Activated T-cell treated with anti-CD3 and anti-CD28 coated beads, Interleukin-2, amount 50 U/mL, for 24 hours (primary cell): ENCODE measurements around the gene PRKAG2.
A peak's percentile ranks its signal among the peaks of the same experiment; 100 is the strongest.

Experiments used
- DNase-seq: peaks from one replicate; pipeline ENCODE4 v3.0.0-alpha.2; 2020
- H3K27ac Mint-ChIP-seq: 2 replicates; pipeline ENCODE4 v1.8.0; 2020; ENCODE audit warnings: mild to moderate bottlenecking, mixed read lengths
- H3K27me3 Mint-ChIP-seq: 2 replicates; pipeline ENCODE4 v1.8.0; 2020; ENCODE audit warnings: mixed read lengths
- H3K36me3 Mint-ChIP-seq: 2 replicates; pipeline ENCODE4 v1.8.0; 2020; ENCODE audit warnings: low read depth, mixed read lengths
- H3K4me1 Mint-ChIP-seq: 2 replicates; pipeline ENCODE4 v1.8.0; 2020; ENCODE audit warnings: low read depth, mixed read lengths
- H3K4me3 Mint-ChIP-seq: 2 replicates; pipeline ENCODE4 v1.8.0; 2020; ENCODE audit warnings: mild to moderate bottlenecking, moderate library complexity, mixed read lengths
- H3K9me3 Mint-ChIP-seq: 2 replicates; pipeline ENCODE4 v1.8.0; 2020; ENCODE audit warnings: mixed read lengths

Gene PRKAG2

DNA sequence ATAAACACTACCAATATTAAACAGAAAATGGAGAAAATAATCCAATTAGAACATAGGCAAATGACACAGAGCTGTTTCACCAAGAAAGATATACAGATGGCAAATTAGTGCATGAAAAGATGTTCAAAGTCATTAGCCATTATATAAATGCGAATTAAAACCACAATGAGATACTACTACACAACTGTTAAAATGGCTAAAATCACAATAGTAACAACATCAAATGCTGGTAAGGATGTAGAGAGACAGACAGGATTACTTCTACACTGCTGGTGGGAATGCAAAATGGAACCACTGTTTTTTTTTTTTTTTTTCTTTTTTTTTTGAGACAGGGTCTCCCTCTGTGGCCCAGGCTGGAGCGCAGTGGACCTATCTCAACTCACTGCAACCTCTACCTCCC is 242.3 kb downstream of the PRKAG2 start:
- H3K27me3 Mint-ChIP-seq, result no peaks in the 10 kb centered on the region
- H3K4me3 Mint-ChIP-seq, result no peak overlapping the region
- peaks cover 30% of the 10 kb centered on the region for H3K4me1 Mint-ChIP-seq
- no peaks in the 10 kb centered on the region for H3K9me3 Mint-ChIP-seq
- H3K27ac Mint-ChIP-seq, result no peak overlapping the region
- DNase-seq, result no peak
- H3K36me3 Mint-ChIP-seq, result peaks cover 7% of the 10 kb centered on the region

DNA sequence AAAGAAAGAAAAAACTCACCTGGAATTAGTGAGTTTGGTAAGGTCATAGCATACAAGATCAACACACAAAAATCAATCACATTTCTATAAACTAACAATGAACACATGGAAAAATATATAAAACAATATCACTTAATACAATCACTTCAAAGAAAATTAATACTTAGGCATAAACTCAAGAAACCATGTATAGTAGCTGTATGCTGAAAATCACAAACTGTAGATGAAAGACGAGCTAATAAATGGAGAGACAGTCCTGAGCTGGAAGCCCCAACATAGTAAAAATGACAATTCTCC is 243.5 kb downstream of the PRKAG2 start:
- Mint-ChIP-seq H3K36me3 (peaks cover 7% of the 10 kb centered on the region), H3K4me3 (peak overlapping the region; percentile 92), H3K4me1 (peaks cover 34% of the 10 kb centered on the region), H3K9me3 (no peaks in the 10 kb centered on the region), H3K27ac (peak overlapping the region; percentile 98), H3K27me3 (no peaks in the 10 kb centered on the region)
- no peak for DNase-seq

DNA sequence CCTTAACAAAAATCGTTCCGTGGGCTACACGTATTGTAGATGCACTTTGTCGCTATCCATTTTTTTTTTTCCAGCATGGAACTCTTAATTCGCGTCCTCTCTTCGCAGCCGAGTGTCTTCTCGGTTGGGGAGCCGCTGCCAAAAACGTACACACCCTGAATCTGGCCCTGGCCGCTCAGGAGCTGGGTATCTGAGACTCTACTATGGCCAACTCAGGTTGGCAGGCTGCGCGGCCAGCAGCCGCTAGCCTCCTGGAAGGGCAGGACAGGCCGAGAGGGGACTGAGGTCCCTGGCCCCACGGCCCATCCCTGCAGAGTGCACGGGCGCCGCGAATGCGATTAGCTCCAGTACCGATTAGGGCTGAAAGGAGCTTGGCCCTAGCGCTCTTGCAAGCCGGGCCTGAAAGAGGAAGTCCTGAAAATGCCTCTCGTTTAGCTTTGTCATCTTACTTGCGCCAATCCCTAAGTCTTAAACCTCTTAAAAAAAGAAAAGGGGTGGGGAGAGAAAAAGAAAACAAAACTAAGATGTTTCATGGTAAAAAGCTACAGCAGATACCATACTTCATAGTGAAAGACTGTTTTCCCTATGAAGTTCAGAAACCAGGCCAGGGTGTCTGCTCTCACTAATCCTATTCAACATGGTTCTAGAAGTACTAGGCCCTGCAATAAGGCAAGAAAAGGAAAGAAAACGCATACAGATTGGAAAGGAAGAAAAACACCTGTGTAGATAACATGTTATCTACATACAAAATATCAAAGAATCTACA is 244.0 kb downstream of the PRKAG2 start:
- Mint-ChIP-seq H3K27ac (peak overlapping the region; percentile 98), H3K36me3 (peaks cover 7% of the 10 kb centered on the region), H3K27me3 (no peaks in the 10 kb centered on the region), H3K4me1 (peaks cover 34% of the 10 kb centered on the region), H3K4me3 (peak overlapping the region; percentile 92), H3K9me3 (no peaks in the 10 kb centered on the region)
- peak; percentile 78 for DNase-seq

DNA sequence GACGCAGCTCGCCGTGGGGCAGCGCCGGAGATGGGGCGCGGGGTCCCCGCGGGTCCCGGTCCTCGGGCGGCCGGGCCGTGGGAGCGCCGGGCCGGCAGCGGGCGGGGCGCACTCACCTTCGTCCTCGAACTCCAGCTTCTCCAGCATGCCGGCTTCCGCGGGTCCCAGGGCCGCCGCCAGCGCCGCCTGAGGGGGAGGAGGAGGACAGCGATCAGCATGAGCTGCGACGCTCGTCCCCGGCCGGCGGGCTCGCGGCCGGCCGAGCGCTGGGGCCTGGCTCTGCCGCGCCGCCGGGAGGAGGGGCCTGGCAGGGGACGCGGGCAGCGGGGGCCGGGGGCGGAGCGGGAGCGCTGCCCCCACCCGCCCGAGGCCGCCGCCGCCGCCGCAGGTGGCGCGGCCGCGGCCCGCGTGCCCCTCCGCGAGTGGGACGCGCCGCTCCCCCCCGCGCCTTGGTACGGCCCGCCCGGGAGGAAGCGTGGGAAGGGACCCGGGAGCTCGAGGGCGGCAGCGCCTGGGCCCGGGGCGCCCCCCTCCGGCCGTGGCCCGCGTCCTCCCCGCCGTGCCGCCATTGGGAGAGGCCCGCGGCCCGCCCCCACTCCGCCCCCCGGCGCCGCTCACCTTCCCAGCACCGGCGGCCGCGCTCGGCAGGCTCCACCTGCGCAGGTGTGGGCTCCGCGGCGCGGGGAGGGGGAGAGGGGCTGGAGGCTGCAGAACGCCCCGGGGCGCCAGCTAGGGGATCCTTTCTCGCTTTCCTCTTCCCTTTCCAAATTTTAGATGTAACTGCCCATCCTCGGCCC is 244.8 kb downstream of the PRKAG2 start:
- Mint-ChIP-seq H3K9me3 (no peaks in the 10 kb centered on the region), H3K4me1 (peaks cover 34% of the 10 kb centered on the region), H3K36me3 (peaks cover 7% of the 10 kb centered on the region), H3K27me3 (no peaks in the 10 kb centered on the region), H3K4me3 (peak overlapping the region; percentile 92), H3K27ac (peak overlapping the region; percentile 98)
- DNase-seq, result peak; percentile 93

DNA sequence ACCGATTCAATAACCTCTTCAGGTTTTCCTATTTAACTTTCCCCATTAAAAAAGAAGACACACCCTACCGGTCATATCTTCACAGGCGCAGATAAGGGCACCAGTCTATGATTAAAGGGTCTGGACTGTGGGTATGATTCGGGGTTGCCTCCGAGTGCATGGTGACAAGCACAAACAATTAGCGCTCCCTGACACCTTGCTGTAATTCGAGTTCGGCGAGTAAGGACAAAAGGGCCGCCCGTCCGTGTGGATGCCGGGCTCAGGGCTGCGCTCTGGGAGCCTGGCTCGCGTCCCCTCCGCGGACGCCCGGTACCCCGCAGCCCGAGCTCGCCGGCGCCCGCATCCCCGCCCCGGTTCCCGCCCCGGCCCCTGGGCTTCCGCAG is 245.4 kb downstream of the PRKAG2 start:
- no peaks in the 10 kb centered on the region for H3K27me3 Mint-ChIP-seq
- peak overlapping the region; percentile 85 for H3K4me3 Mint-ChIP-seq
- H3K27ac Mint-ChIP-seq, result peak overlapping the region; percentile 86
- peaks cover 34% of the 10 kb centered on the region for H3K4me1 Mint-ChIP-seq
- peaks cover 10% of the 10 kb centered on the region for H3K36me3 Mint-ChIP-seq
- H3K9me3 Mint-ChIP-seq, result no peaks in the 10 kb centered on the region
- DNase-seq, result no peak

DNA sequence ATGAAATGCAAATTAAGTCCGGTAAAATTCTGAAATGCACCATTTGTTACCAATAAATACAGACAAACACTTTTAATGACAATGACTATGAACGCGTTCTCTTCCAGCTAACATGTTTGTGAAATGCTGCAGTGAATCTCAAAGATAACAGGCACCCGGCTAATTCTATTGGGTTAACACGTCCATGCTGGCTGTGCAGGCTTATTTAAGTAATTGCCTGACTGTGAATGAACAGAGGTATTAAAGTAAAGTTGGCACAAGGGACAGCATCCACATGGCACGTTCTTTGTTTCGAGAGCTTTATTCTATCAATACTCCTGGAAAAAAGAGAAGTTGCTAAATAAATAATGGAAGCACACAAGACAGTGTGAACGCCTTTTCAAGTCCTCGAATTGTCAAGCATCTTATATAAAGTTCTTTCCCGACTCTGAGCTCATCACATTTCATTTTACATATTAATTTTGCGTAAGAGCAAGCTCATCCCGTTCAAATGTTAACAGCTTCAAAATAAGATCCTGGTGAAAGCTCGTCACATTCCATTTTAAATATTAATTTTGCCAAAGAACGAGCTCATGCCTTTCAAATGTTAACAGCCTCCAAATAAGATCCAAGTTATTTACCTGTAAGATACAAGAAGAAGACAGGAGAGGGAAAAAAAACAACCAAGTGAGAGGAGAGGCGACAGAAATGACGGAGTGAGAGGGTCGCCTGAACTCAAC is 245.9 kb downstream of the PRKAG2 start:
- Mint-ChIP-seq H3K27me3 (no peaks in the 10 kb centered on the region), H3K4me1 (peaks cover 33% of the 10 kb centered on the region), H3K9me3 (no peaks in the 10 kb centered on the region), H3K36me3 (peaks cover 10% of the 10 kb centered on the region), H3K27ac (peak overlapping the region; percentile 86), H3K4me3 (peak overlapping the region; percentile 85)
- DNase-seq, result no peak

DNA sequence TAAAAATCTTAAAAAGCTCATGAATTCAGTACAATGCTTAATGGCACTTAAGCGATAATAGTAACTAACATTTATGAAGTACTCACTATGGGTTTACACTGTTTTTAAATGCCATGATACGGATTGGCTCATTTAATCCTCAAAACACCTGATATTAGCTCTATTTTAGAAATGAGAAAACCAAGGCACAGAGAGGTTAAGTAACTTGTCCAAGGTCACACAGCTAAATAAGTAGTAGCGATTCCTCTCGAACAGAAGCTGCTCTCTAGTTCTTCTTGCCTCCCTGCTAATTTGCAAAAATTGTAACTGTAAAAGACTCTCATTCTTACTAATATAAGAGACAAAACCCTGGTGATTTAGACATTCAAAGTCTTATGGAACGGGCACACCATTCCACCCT is 246.6 kb downstream of the PRKAG2 start:
- peaks cover 12% of the 10 kb centered on the region for H3K36me3 Mint-ChIP-seq
- H3K4me1 Mint-ChIP-seq, result peaks cover 35% of the 10 kb centered on the region
- H3K4me3 Mint-ChIP-seq, result peak overlapping the region; percentile 85
- no peaks in the 10 kb centered on the region for H3K9me3 Mint-ChIP-seq
- H3K27ac Mint-ChIP-seq, result no peak overlapping the region
- DNase-seq, result no peak
- no peaks in the 10 kb centered on the region for H3K27me3 Mint-ChIP-seq

DNA sequence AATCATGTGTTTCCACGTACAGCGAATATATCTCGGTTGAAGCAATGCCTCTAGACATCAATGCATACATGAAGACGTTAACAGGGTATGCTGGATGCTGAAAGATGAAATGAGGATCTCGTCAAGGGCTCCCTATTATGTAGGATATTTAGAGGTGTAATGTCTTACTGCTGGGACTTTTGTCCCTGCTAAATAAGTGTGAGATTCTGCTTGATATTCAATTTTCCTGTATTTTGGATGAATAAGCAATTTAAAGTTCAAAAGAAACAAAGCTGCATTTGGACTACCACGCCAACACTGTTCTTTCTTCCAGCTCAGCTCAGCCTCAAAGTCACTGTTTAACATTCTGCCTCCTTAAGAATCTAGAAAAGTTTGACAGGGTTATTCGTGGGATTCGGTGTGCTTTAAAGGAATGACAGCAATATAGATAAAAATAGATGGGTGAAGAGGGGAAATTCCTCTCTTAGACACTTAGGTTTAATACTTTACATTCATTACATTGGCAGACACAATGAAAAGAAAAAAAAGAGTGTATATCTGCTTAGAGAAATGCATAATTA is 247.1 kb downstream of the PRKAG2 start:
- H3K27ac Mint-ChIP-seq, result no peak overlapping the region
- H3K27me3 Mint-ChIP-seq, result no peaks in the 10 kb centered on the region
- H3K4me3 Mint-ChIP-seq, result no peak overlapping the region
- H3K4me1 Mint-ChIP-seq, result peaks cover 40% of the 10 kb centered on the region
- peaks cover 16% of the 10 kb centered on the region for H3K36me3 Mint-ChIP-seq
- no peak for DNase-seq
- H3K9me3 Mint-ChIP-seq, result no peaks in the 10 kb centered on the region

DNA sequence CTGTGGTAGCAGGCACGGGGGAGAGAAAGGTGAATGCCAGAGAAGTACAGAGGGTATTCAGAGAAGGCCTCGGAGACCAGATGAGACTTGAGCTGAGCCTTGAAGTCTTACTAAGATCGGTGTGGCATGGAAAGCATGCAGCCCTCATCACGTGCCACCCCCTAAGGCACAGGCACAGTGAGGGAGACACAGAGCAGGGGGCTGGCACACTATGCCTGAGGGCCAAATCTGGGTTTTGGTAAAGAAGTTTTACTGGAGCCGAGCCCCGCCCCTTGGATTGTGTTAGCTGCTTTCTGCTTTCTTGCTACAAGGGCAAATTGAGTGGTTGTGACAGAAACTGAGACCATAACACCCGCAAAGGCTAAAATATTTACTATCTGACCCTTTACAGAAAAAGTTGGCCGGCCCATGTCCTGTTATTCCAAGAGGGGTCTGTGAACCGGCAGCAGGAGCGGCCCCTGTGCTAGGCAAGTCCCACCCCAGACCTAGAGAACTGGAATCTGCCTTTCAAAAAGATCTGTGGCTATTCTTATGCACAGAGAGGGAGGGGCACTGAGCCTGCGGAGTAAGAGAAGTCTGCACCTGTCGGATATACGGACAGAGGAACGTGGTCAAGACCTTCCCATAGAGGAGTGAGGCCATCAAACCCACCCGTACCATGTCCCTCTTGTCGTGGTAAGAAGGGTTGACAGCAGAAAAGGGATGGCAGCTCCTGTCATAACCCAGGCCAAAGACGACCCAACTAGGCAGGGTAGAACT is 247.9 kb downstream of the PRKAG2 start:
- DNase-seq, result no peak
- Mint-ChIP-seq H3K9me3 (no peaks in the 10 kb centered on the region), H3K27ac (no peak overlapping the region), H3K4me1 (peaks cover 46% of the 10 kb centered on the region), H3K27me3 (no peaks in the 10 kb centered on the region), H3K4me3 (no peak overlapping the region), H3K36me3 (peaks cover 21% of the 10 kb centered on the region)

DNA sequence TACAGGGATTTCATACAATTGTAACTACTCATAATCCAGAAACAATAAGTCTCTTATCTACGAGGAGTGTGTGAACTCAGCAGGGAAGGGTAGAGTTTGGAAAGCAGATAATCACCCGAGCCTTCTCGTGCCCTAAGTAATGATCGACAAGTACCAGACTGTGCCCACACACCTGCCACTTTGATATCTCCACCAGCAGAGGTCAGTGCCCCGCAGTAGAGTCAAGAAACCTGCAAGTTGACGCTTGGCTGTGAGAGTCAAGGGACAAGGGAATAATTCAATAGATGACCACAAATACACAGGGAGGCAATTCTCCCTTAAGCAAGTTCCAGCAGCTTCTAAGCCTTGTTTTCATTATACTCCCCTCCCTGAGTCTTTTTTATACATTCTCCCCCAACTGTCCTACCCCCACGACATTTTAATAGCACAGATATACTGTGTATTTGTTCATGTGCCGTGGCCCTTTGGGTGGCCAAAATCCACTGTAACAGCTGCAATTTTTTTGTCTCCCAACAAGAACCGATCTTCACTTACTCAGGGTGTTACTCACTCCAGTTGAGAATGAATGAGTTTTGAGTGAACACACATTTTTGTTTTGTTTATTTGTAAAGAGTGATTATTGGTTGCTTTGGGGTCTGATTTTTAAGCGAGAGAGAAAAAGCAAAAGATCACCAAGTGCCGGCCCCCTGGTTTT is 250.3 kb downstream of the PRKAG2 start:
- Mint-ChIP-seq H3K27me3 (no peaks in the 10 kb centered on the region), H3K9me3 (no peaks in the 10 kb centered on the region), H3K27ac (no peak overlapping the region), H3K36me3 (peaks cover 27% of the 10 kb centered on the region), H3K4me1 (peaks cover 45% of the 10 kb centered on the region), H3K4me3 (no peak overlapping the region)
- no peak for DNase-seq

DNA sequence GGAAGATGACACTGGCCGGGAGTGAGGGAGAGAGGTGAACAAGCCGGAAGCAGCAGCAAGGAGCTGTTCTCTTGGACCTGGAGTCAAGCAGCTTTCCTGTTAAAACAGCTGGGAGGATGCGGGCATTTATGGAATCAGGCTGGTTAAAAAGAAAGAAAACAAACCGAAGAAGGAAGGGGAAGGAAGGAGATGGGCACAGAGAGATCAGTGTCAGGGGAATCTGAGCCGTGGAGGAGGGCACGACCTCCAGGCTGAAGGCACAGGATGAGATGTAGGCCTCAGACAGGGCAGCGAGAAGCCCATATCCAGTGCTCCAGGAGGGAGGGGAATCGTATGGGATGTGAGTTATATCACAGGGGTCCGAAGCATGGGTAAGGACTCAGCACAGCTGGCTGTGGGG is 251.3 kb downstream of the PRKAG2 start:
- peaks cover 28% of the 10 kb centered on the region for H3K36me3 Mint-ChIP-seq
- H3K9me3 Mint-ChIP-seq, result no peaks in the 10 kb centered on the region
- no peaks in the 10 kb centered on the region for H3K27me3 Mint-ChIP-seq
- H3K4me3 Mint-ChIP-seq, result no peak overlapping the region
- no peak overlapping the region for H3K27ac Mint-ChIP-seq
- peaks cover 36% of the 10 kb centered on the region for H3K4me1 Mint-ChIP-seq
- DNase-seq, result no peak

DNA sequence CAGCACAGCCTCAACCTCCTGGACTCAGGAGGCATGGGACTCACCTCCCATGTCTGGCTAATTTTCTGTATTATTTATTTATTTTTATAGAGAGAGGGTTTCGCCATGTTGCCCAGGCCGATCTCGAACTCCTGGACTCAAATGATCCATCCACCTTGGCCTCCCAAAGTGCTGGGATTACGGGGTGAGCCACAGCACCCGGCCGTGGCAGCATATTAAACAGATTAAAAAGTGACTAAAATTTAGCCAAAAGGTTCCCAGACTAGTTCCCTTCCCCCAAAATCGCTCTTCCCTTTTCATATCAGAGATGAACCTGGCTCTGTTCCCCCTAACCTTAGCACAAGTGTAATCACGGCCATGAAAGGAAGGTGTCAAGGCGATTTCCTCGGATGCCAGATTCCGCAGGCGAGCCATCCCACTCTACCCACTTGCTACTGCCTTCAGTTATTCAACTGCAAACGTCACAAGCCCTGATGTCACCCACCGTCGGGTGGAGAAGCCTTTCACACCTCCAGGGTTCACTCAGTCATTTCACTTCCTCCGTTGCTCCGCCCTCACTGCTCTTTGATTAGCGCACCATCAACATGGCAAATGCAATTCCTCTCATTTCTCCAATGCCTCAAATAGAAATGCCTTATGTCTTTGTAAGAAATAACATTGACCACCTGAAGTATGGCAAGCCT is 252.5 kb downstream of the PRKAG2 start:
- Mint-ChIP-seq H3K27ac (peak overlapping the region; percentile 49), H3K36me3 (peaks cover 32% of the 10 kb centered on the region), H3K9me3 (no peaks in the 10 kb centered on the region), H3K4me1 (peaks cover 26% of the 10 kb centered on the region), H3K27me3 (no peaks in the 10 kb centered on the region), H3K4me3 (no peak overlapping the region)
- DNase-seq, result no peak

DNA sequence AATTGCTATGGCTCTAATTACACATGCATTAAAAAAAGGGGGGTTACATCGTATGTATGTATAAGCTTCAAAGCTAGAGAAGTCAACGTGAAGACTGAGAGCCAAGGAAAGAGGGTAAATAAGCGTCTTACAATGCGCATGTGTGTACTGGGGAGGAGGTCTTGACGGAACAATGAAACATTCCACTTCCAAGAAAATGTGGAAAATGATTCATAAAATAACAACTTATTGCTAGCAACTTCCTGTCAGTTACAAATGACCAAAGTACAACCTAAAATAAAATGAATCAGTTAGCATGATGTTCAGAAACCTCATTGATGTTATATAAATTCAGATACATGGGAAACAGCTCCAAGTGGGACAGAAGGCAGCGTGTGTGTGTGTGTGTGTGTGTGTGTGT is 253.1 kb downstream of the PRKAG2 start:
- Mint-ChIP-seq H3K4me3 (no peak overlapping the region), H3K9me3 (no peaks in the 10 kb centered on the region), H3K27me3 (no peaks in the 10 kb centered on the region), H3K36me3 (peaks cover 35% of the 10 kb centered on the region), H3K27ac (no peak overlapping the region), H3K4me1 (peaks cover 25% of the 10 kb centered on the region)
- DNase-seq, result no peak
